Rectal smooth muscle tissue (tissue), 1 donor: ENCODE results near the gene SRRM3.
A peak's percentile ranks its signal among the peaks of the same experiment; 100 is the strongest.
"Not testable (repeated sequence)": the region's sequence is repeated elsewhere in the genome, so short reads cannot be mapped to it uniquely, and the experiment has no call there.

Experiments used
- H3K27ac ChIP-seq: one replicate; pipeline ENCODE4 v1.7.0; 2013; ENCODE audit warnings: low read depth, low read length, inconsistent platforms
- H3K27me3 ChIP-seq: one replicate; pipeline ENCODE4 v1.7.0; 2013; ENCODE audit warnings: low read length; ENCODE audit not compliant: control insufficient read depth, insufficient read depth
- H3K36me3 ChIP-seq: one replicate; pipeline ENCODE4 v1.7.0; 2013; ENCODE audit warnings: low read length; ENCODE audit not compliant: control insufficient read depth, insufficient read depth
- H3K4me1 ChIP-seq: one replicate; pipeline ENCODE4 v1.7.0; 2013; ENCODE audit warnings: low read length; ENCODE audit not compliant: control insufficient read depth, insufficient read depth
- H3K4me3 ChIP-seq: one replicate; pipeline ENCODE4 v1.7.0; 2013; ENCODE audit warnings: low read length
- H3K9ac ChIP-seq: one replicate; pipeline ENCODE4 v1.7.0; 2013; ENCODE audit warnings: low read length

The SRRM3 gene

GRCh38 chr7:76281006-76281705, 79.5 kb downstream of the SRRM3 start:
- Histone ChIP-seq H3K9ac (no peak overlapping the region), H3K4me3 (peak overlapping the region; percentile 57), H3K27me3 (peaks cover 16% of the 10 kb centered on the region), H3K4me1 (no peaks in the 10 kb centered on the region), H3K36me3 (no peaks in the 10 kb centered on the region), H3K27ac (no peak overlapping the region)

GRCh38 chr7:76281706-76282343, 80.1 kb downstream of the SRRM3 start:
- H3K4me3 ChIP-seq, result peak overlapping the region; percentile 29
- H3K36me3 ChIP-seq, result no peaks in the 10 kb centered on the region
- H3K27me3 ChIP-seq, result peaks cover 16% of the 10 kb centered on the region
- H3K4me1 ChIP-seq, result no peaks in the 10 kb centered on the region
- no peak overlapping the region for H3K27ac ChIP-seq
- no peak overlapping the region for H3K9ac ChIP-seq

GRCh38 chr7:76282344-76283253, 80.9 kb downstream of the SRRM3 start:
- Histone ChIP-seq H3K4me3 (peak overlapping the region; percentile 29), H3K27ac (no peak overlapping the region), H3K36me3 (no peaks in the 10 kb centered on the region), H3K27me3 (peaks cover 16% of the 10 kb centered on the region), H3K9ac (no peak overlapping the region), H3K4me1 (no peaks in the 10 kb centered on the region)

- Histone ChIP-seq H3K27me3 (peaks cover 16% of the 10 kb centered on the region), H3K36me3 (no peaks in the 10 kb centered on the region), H3K27ac (no peak overlapping the region)
Measured at GRCh38 chr7:76283254-76284159, 81.8 kb downstream of the SRRM3 start.

GRCh38 chr7:76285604-76286374, 84.1 kb downstream of the SRRM3 start:
- no peak overlapping the region for H3K4me3 ChIP-seq
- H3K27me3 ChIP-seq, result peaks cover 13% of the 10 kb centered on the region
- H3K9ac ChIP-seq, result no peak overlapping the region
- no peaks in the 10 kb centered on the region for H3K36me3 ChIP-seq
- H3K27ac ChIP-seq, result no peak overlapping the region
- no peaks in the 10 kb centered on the region for H3K4me1 ChIP-seq

More at GRCh38 chr7:76283254-76284159, 81.8 kb downstream of the SRRM3 start:
- H3K4me1 ChIP-seq, result no peaks in the 10 kb centered on the region
- no peak overlapping the region for H3K4me3 ChIP-seq
- no peak overlapping the region for H3K9ac ChIP-seq

- peaks cover 6% of the 10 kb centered on the region for H3K4me1 ChIP-seq
- no peak overlapping the region for H3K4me3 ChIP-seq
- H3K27me3 ChIP-seq, result peaks cover 9% of the 10 kb centered on the region
- no peak overlapping the region for H3K27ac ChIP-seq
- no peak overlapping the region for H3K9ac ChIP-seq
- no peaks in the 10 kb centered on the region for H3K36me3 ChIP-seq
Measured at GRCh38 chr7:76286842-76287403, 85.2 kb downstream of the SRRM3 start.

GRCh38 chr7:76290847-76291350, 89.2 kb downstream of the SRRM3 start:
- H3K9ac ChIP-seq, result not testable (repeated sequence)
- peak overlapping the region; percentile 93 for H3K27ac ChIP-seq

GRCh38 chr7:76291351-76292212, 89.9 kb downstream of the SRRM3 start:
- H3K27me3 ChIP-seq, result no peaks in the 10 kb centered on the region
- H3K9ac ChIP-seq, result no peak overlapping the region
- peaks cover 31% of the 10 kb centered on the region for H3K4me1 ChIP-seq
- peak overlapping the region; percentile 57 for H3K4me3 ChIP-seq
- peak overlapping the region; percentile 93 for H3K27ac ChIP-seq
- H3K36me3 ChIP-seq, result no peaks in the 10 kb centered on the region

More at GRCh38 chr7:76290847-76291350, 89.2 kb downstream of the SRRM3 start:
- peaks cover 31% of the 10 kb centered on the region for H3K4me1 ChIP-seq
- H3K36me3 ChIP-seq, H3K4me3 ChIP-seq, H3K27me3 ChIP-seq: not testable (repeated sequence)

- Histone ChIP-seq H3K9ac (no peak overlapping the region), H3K4me1 (peaks cover 31% of the 10 kb centered on the region), H3K4me3 (peak overlapping the region; percentile 57), H3K27ac (peak overlapping the region; percentile 93), H3K36me3 (no peaks in the 10 kb centered on the region), H3K27me3 (no peaks in the 10 kb centered on the region)
Measured at GRCh38 chr7:76292213-76292573, 90.5 kb downstream of the SRRM3 start.

- H3K36me3 ChIP-seq, H3K4me3 ChIP-seq, H3K27me3 ChIP-seq, H3K9ac ChIP-seq: not testable (repeated sequence)
- Histone ChIP-seq H3K4me1 (peaks cover 31% of the 10 kb centered on the region), H3K27ac (peak overlapping the region; percentile 100)
Measured at GRCh38 chr7:76292911-76293310, 91.2 kb downstream of the SRRM3 start.
